NCI-H748 (cell line): ENCODE data around the gene SELENOV.
"Not testable (repeated sequence)": the region's sequence is repeated elsewhere in the genome, so short reads cannot be mapped to it uniquely, and the experiment has no call there.

Source experiments
- DNase-seq: peaks from one replicate; lab custom pipeline; 2025; ENCODE audit not compliant: unreplicated experiment; lab: John Stamatoyannopoulos, UW

The SELENOV gene

GRCh38 chr19:39514840-39515550 lies at the start of gene SELENOV:
TSS of gene SELENOV (plus strand) at chr19:39515139. CDS start at chr19:39515213, 74 bp downstream.
- DNase-seq = peak; percentile 40

DNA sequence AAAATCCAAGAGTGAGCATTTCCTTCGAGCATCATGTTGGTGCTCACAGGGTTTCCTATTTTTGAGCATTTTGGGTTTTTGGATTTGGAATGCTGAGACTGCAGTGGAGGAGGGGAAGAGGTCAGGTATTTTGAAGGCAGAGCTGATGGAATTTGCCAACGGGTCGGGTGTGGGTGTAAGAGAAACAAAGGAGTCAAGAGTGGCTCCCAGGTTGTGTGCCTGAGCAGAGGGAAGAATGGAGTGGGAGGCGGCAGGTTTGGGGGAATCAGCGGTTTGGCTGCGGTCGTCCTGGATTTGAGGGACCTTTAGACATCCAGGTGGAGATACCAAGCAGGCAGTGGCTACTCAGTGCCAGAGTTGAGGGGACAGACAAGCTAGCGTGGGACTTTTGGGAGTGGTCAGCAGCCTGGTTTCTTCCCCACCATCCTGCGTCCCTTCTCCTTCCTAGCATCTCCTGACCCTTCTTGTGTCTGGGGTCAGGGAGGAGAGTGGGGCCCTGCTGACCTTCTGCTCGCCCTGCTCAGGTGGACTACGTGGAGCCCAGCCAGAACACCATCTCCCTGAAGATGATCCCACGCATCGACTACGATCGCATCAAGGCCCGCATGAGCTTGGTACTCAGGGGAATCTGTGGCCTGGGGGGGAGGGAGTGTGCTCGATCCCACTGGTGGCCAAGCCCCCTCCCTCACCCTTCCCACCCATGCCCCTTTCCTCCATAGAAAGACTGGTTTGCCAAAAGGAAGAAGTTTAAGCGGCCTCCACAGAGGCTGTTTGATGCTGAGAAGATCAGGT lies 48.8 kb upstream of the SELENOV start:
- DNase-seq = no peak

- DNase-seq = no peak
These were observed 47.0 kb upstream of the SELENOV start for GRCh38 chr19:39467941-39468340.

GRCh38 chr19:39469036-39469435 lies 45.9 kb upstream of the SELENOV start:
- DNase-seq = no peak

- no peak for DNase-seq
These were observed 45.4 kb upstream of the SELENOV start for GRCh38 chr19:39469567-39469966.

DNA sequence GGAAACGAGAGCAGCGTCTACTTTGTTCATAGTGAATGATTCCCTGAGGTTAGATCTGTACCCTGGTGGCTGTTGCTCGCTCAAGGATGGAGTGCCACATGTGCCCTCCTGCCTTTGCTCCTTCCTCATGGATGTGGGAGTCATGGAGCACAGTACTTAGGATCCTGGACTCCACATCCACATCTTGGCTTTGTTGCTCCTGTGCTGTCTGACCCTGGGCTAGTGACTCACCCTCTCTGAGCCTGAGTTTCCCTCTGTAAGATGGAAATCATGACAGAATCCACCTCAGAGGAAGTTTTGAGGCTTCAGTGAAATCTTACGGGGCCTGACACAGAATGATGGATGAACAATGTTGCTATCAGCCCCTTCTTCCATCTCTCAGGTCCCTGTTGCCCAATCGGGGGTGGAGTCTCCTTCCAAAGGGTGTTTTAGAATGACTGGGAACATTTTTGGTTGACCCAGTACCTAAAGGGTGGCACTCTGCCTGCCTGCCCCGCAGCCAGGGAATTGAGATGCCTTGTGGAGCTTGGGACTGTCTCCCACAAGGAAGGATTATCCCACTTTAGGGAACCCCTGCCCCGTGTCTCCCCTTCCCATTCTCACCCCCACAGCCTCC lies 44.1 kb upstream of the SELENOV start:
- DNase-seq = no peak

GRCh38 chr19:39471756-39472536 lies 43.0 kb upstream of the SELENOV start:
- DNase-seq = no peak

GRCh38 chr19:39472746-39473442 lies 42.0 kb upstream of the SELENOV start:
- no peak for DNase-seq

DNA sequence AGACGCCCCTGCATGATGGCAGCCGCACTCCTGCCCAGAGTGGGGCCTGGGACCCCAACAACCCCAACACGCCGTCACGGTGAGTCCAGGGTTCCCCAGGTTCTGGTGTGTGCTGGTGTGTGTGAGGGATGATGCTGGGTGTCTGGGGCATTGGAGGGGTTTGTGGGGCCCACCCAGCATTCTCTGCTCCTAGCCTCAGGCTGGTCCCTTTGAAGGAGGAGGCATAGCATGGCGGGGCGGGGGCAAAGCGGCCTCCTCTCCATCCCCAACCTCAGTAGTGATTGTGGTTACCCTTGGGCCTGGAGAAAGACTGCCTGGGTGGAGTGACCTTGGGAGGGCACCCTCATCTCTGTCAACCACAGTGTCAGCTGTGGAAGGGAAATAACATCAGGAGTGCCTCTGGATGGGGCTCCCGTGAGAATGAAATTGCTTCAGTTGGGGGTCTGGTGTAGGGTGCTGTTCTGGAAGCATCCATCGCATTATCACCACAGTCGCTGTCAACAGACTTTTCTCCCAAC lies 41.4 kb upstream of the SELENOV start:
- DNase-seq = no peak

DNA sequence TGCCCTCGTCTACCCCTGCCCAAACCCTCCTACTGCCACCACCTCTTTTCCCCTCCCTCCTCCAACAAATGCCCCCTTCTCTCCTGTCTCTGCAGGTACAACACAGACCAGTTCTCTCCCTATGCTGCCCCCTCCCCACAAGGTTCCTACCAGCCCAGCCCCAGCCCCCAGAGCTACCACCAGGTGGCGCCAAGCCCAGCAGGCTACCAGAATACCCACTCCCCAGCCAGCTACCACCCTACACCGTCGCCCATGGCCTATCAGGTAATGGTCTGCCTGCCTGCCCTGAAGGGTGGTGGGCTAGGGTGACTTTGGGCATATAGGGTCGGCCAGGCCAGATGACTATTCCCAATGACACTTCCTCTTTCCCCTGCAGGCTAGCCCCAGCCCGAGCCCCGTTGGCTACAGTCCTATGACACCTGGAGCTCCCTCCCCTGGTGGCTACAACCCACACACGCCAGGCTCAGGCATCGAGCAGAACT lies 40.8 kb upstream of the SELENOV start:
- DNase-seq = peak; percentile 67

- DNase-seq = no peak
These were observed 39.2 kb upstream of the SELENOV start for GRCh38 chr19:39475748-39476147.

DNA sequence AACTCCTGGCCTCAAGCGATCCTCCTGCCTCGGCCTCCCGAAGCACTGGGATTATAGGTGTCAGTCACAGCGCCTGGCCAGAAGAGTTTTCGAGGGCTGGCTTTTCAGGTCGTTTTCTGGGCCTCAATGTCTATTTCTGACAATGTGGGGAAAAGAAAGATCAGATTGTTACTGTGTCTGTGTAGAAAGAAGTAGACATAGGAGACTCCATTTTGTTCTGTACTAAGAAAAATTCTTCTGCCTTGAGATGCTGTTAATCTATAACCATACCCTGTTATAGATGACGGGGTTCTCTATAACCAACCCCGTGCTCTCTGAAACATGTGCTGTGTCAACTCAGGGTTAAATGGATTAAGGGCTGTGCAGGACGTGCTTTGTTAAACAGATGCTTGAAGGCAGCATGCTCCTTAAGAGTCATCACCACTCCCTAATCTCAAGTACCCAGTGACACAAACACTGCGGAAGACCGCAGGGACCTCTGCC lies 35.6 kb upstream of the SELENOV start:
- not testable (repeated sequence) for DNase-seq

DNA sequence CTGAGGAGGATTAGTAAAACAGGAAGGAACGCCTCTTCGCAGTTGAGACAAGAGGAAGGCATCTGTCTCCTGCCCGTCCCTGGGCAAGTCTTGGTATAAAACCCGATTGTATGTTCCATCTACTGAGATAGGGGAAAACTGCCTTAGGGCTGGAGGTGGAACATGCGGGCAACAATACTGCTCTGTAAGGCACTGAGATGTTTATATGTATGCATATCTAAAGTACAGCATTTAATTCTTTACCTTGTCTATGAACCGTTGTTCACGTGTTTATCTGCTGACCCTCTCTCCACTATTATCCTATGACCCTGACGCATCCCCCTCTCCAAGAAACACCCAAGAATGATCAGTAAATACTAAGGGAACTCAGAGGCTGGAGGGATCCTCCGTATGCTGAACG lies 35.0 kb upstream of the SELENOV start:
- DNase-seq = no peak

DNA sequence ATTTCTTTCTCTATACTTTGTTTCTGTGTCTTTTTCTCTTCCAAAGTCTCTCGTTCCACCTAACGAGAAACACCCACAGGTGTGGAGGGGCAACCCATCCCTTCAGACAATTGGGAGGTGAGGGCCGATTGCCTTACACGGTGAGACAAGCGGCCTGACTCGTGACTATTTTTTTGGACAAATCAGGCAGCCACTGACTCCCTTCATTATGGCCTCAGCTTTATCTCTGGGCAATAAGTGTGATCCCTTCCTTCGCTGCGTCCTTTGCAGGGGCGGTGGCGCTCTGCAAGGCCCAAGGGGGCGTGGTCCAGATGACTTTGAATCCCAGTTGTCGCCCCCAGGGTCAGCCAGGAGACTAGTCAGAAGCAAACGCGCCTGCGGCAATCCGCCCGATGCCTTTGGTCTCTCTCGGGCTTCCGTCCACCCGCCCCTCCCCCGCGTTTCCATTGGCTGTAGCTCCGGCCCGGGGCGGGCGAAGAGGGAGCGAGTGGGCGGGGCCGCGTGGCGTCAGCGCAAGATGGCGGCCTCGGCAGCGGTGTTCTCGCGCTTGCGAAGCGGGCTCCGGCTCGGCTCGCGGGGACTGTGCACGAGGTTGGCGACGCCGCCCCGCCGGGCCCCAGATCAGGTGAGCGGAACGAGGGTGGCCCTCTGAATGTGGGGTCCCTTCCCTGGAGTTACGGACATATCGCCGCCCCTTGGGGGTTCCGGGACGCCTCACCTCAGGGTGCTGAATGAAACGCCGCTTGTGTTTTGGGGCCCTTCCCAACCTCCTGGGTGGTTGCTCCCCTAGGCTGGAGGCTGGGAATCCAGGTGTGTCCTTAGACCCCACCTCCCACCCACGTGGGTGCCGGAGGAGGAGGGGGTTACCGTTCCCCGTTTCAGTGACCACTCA lies 34.4 kb upstream of the SELENOV start, which contains the start of gene TIMM50:
Gene TIMM50 (plus strand): TSS at position 502 of the 892 bp plus-strand sequence. CDS start 16 bp downstream, at position 518.
- DNase-seq = peak; percentile 99

GRCh38 chr19:39481229-39481545 lies 33.8 kb upstream of the SELENOV start:
- no peak for DNase-seq

DNA sequence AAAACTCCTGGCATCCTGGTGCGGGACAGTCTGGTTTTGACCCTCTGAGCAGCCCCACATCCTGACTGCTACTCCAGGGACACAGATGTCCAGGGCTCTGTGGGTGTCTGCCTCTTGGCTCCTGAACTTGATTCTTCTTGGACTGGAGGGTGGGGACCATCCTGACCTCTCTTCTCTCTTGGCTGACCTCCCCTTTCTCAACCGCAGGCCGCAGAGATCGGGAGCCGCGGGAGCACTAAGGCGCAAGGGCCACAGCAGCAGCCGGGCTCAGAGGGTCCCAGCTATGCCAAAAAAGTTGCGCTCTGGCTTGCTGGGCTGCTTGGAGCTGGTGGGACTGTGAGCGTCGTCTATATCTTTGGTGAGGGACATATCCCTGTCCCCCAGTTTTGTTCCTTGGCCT lies 33.3 kb upstream of the SELENOV start:
- no peak for DNase-seq

GRCh38 chr19:39483141-39483540 lies 31.8 kb upstream of the SELENOV start:
- DNase-seq = no peak

- DNase-seq = no peak
These were observed 25.2 kb upstream of the SELENOV start for GRCh38 chr19:39489756-39490155.

- no peak for DNase-seq
These were observed 22.7 kb upstream of the SELENOV start for GRCh38 chr19:39492225-39492624.
